HG03135 (cell line): ENCODE results near the gene CCBE1.
"Not testable (repeated sequence)": the region's sequence is repeated elsewhere in the genome, so short reads cannot be mapped to it uniquely, and the experiment has no call there.

Experiments used
- ATAC-seq: cut with Tn5 transposase; IDR thresholded peaks from one replicate; pipeline ENCODE4 v1.9.1; 2021; ENCODE audit warnings: mild to moderate bottlenecking, moderate library complexity; ENCODE audit not compliant: unreplicated experiment

The CCBE1 gene

DNA sequence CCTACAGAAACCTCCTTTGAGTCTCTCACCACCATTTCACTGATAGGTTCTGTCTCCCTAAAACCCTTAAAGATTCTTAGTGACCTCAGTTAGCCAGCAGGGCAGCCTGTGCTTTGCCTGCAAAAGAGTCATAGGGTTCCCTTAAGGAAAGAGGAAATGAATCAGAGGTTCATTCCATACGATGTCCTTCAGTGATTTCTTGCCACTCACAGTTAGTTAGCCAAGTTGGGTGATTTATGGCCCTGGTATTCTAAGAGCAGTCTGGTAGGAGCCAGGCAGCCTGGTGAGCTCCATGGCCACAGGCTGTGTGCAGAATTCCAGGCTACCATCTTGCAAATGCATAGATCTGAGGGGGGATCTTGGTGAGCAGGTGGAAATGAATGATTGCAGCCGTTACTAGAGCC is 18.7 kb upstream of the CCBE1 start:
- no peak for ATAC-seq

DNA sequence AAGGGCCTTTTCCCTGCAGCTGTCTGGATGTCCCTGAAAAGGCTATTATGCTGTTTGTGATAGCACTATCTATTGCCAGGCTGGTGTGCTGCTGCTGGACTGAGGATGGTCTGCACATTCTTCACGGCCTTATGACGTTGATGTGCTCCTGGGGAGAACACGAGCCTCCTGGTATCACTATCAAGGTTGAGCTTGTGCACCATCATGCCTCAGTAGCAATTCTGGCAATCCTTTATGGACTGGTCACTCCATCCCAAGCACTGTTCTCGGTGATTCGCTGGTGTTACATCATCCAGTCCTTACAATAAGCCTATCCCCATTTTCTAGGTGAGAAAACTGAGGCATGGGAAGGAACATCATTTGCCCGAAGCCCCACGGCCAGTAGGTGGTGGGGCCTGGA is 18.2 kb upstream of the CCBE1 start:
- no peak for ATAC-seq

DNA sequence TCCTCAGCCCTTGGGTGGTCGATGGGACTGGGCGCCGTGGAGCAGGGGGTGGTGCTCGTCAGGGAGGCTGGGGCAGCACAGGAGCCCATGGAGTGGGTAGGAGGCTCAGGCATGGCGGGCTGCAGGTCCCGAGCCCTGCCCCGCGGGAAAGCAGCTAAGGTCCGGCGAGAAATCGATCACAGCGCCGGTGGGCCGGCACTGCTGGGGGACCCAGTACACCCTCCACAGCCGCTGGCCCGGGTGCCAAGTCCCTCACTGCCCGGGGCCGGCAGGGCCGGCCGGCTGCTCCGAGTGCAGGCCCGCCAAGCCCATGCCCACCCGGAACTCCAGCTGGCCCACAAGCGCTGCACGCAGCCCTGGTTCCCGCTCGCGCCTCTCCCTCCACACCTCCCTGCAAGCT is 16.9 kb upstream of the CCBE1 start:
- not testable (repeated sequence) for ATAC-seq

DNA sequence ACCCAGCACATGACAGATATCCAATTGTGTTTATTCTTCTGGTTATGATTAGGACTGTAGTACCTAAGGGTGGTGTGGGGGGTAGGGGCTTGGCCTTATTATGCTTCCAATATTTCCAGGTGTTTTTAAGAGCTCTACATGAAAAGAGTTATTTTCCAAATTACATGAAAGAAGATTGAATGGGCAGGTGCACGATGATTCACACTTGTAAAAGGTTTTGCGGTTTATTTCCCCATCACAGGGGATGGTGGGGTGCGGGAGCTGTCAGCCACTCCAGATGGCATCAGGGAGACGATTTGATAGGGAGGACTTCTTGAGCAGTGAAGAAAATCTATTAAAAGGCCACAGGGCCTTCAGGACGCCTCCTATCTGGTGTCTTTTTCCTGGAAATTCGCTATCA is 15.1 kb upstream of the CCBE1 start:
- no peak for ATAC-seq

DNA sequence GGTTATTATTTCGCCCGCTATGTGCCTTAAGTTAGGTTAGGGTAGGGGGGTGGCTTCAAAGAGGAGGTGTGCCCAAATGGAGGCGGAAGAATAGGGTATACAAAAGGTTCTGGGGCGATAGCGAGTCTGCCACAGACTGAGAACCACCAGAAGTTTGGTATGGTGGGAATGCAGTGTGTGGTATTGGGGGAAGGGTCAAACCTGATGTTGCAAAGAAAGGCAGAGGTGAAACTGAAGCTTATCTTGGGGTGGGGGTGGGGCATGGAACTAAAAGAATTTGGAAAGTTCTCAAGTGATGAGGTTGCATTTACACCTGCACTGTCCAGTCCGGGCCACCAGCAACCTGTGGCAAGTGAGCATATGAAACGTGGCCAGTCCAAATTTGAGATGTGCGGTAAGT is 11.8 kb upstream of the CCBE1 start:
- ATAC-seq, result no peak

DNA sequence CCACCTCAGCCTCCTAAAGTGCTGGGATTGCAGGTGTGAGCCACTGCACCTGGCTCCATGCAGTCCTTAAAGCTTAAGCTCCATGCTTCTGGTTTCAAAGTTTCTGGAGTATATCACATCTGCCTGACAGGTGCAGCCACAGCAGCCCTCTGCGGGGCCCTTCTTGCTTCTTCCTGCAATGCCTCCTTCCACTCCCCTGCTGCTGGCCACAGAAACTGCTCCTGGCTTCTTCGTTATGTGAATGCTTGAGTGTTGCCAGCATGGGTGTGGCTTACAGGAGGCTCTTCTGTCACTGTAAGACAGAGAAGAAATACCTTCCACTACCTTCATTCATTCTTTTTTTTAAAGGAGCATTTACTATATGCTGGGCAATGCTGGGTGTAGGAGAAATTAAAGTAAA is 10.1 kb upstream of the CCBE1 start:
- no peak for ATAC-seq

DNA sequence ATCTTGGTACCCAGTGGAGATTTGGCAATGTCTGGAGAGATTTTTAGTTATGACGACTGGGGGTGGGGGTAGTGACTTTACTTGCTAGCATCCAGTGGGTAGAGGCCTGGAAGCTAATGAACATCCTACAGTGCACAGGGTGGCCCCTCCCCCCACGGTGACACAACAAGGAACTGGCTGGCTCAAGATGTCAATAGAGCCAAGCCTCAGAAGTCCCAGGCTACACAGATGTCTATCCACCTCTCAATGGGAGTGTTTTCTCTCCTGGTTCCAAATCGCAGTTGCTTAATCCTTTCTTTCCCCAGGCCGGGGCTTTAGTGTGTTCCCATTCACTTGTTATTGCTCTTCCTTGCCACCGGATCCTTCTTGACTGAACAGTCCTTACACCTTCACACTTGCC is 9.3 kb upstream of the CCBE1 start:
- ATAC-seq, result no peak

DNA sequence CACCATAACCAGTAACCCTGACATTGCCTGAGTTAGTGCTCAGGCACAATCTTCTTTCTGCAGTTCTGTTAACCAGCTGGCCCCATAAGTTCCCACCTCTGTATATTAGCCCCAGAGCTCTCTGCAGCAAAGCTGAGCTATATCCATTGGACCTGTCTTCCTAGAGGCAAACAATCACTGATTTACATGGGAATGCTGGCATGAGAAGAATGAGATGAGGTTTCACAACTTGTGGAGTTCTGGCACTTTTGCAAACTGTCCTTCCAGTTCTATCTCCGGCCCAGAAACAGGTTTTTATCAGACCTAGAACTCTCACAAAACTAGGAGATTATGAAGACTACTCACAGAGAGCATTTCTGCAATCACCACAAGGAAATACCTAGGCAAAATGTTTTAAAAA is 7.9 kb upstream of the CCBE1 start:
- no peak for ATAC-seq

DNA sequence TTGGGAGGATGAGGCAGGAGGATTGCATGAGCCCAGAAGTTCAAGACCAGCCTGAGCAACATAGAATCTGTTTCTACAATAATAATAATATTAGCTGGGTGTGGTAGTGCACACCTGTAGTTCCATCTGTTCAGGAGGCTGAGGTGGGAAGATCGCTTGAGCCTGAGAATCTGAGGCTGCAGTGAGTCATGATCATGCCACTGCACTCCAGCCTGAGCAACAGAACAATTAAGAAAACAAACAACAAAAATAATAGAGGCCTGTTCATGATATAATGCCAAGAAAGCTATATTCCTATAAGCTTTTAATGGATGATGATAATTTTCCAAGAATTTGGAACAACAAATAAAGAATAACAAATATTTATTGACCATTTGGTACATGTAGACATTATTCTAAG is 6.9 kb upstream of the CCBE1 start:
- ATAC-seq, result no peak

DNA sequence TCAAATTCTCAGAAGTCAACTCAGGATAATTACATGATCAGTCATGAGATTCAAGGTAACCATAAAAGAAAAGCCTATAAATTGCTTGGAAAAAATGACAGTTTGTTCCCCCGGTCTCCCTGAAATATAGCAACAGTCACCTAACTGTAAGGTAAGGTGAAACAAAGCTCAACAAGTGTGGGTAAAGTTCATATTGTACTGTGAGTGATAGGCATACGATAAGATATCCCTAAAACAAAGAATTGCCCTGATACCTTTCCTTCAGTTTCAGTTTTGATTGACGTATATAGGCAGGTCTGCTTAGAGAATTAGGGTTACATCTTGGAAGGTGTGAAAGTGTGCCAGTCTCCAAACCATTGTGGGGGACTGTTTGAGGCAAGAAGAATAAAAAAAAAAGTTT is 4.0 kb upstream of the CCBE1 start:
- ATAC-seq, result no peak

DNA sequence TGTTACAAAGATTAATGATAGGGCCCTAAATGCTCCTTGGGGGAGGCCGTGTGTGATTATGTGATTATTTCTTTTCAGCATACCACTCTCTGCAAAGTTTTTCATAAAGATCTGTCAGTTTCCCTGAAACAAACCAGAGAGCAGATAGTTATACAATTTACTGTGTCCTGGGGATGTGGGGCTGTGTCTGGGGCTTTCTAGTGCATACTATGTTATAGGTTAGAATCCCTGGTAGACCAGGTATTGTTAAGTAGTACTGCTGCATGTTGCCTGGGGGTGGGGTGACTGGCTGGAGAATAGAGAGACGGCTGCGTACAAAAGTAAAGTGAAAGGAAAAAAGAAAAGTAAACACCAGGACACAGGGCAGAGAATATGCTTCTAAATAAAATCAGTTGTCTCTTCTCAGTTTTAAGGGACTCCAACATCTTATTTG is 3.3 kb upstream of the CCBE1 start:
- no peak for ATAC-seq

DNA sequence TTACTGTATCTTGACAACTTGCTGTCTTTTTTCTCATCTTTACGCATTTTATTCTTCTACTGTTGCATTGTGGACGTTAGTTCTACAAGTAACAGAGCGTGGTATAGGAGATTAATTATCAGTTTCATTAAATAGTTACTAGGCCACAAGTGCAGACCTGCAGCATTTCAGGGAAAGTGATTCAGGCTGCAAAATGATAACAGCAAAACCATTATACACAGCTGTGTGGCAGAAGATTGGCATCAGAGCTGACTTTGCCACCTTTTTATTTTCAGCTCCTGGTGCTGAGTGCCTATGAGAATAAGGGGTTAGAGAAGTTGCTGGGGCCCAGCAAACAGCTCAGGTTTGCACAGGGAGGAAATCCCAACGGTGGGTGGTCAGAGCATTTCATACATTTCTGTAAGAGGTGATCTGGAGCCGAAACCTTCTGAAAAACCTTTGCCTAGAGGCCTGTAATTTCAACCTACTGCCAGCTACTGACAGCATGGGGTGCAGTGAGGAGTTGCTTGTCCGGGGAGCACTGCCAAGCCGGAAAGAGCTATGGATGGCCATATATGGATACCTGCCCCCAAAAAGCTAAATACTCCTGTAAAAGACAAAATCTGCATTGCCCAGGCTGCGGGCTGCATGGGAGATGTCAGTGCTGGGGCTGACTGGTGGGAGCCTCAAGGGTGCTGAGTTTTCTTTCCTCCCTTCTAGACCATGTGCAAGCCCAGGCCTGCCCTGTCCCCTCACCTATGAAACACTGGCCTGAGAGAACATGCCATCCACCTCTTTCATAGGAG is 2.7 kb upstream of the CCBE1 start:
- no peak for ATAC-seq

DNA sequence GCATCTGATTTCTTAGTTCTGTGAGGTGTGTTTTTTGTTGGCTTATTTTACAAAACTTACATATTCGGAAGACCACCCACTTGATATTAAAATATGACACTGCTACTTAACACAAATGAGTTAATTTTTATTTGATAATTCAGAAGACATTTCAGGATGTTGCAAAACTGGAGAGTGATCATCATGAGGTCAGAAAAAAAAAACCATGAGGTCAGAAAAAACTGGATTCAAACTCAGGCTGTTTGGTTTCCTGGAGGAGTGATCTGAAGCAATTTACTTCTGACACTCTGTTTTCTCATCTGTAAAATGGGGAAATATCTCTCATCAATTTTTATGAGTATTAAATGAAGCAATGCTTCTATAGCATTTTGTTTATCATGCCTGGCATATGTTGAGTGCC is 1.8 kb upstream of the CCBE1 start:
- ATAC-seq, result no peak

DNA sequence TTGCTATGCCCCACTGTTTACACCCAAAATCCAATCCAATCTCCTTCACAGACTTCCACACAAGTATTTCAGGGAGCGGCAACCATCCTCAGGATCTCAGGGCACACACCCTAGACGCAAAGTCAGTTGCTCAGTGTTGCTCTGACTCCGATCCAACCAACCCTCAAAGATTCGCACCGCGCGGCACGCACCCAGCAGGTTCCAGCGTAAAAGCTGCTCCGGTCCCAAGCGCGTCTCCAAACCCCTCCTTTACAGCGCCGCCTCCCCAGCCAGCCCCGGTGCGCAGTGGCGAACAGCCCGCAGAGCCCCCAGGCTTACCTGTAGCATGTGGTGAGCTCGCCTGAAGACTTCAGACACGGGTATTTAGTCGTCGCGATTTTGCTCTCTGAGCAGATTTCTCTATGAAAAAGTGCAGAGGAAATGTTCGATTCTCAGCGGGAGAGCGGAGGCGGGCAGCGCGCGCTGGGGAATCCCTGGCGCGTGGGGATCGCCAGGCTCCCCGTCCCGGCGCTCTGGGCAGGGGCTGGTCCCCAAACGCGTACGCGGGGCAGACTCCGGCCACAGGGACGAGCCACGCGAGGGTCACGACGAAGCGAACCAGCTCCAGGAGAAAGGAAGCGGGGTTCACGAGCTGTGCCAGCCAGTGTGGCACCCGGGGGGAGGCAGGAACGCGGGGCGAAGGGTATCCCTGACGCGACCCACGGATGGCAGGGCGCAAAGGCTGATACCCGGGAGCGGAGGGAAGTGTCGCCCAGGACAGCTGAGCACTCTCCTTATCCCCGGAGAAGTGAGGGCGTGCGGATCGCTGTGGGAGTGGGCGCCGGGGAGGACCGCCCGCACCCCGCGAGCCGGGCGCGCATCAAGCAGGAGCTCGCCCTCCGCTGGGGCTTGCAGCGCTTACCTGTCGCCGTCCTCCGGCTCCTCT is 650 bp downstream of the CCBE1 start:
- ATAC-seq, result peak; percentile 50

DNA sequence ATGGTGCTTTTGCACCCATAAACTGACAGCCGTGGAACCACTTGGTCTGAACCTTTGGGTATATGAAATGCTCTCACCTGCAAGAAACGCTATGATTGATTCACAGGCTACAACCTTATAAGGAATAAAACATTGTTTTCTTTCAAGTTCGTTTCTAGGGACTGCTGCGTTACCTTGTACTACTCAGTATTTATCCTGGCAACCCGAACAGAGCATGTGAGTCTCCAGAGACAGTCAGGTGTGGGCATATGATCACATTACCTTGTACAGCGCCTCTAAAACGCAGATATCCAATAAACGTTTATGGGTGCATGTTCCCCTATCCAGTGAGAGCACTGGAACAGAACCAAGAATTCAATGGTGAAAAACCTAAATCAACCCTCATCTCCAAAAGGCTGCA is 1.7 kb downstream of the CCBE1 start:
- ATAC-seq, result no peak

DNA sequence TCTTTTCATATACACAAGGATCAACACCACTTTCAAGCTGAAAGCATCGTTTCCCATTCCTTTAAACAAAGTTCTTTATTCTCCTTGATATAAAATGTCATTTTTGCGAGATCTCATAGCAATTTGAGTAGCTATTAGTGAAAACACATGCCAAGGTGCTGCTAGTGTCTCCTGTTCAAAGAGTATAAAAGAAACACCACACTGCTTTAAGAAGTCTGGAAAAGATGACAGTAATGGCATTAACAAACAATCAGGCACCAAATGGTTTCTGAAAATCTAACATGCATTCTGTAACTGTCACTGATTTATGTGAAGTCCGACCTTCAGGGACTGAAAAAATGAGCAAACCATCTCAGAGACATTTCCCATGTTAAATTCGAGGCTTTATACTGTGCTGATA is 2.4 kb downstream of the CCBE1 start:
- ATAC-seq, result no peak

DNA sequence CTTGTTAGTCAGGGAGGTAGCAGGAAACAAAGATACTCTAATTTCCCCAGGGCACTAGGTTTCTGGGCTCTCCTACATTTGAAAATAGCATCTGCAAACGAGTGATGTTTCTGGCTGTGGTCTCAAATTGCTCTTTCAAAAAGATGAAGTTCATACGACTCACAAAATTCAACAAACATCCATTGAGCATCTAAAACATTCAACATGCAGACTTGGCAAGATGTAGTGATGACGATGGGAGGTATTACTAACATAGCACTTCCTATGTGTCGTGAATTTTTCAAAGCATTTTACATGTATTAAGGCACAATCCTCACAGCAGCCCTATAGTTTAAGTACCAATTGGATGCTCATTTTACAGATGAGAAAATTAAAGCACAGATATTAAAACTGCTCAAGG is 5.2 kb downstream of the CCBE1 start:
- ATAC-seq, result no peak

DNA sequence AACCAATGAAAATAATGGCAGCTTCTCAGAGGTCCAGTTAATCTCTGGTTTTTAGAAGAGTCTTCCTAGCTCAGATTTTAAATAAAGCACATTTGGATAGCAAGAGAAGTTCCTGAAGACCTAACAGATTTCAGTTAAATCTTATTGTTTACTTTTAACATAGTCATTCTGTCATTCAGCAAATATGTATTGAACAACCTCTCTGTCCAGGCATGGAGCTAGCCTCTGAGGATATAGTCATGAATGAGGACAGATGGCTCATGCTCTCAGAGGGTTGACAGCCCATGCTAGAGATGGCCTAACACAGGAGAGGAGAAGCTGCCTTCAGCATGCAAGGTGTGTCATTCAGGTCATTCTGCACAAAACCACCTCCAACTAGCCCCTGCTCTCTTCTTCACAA is 6.2 kb downstream of the CCBE1 start:
- ATAC-seq, result no peak

DNA sequence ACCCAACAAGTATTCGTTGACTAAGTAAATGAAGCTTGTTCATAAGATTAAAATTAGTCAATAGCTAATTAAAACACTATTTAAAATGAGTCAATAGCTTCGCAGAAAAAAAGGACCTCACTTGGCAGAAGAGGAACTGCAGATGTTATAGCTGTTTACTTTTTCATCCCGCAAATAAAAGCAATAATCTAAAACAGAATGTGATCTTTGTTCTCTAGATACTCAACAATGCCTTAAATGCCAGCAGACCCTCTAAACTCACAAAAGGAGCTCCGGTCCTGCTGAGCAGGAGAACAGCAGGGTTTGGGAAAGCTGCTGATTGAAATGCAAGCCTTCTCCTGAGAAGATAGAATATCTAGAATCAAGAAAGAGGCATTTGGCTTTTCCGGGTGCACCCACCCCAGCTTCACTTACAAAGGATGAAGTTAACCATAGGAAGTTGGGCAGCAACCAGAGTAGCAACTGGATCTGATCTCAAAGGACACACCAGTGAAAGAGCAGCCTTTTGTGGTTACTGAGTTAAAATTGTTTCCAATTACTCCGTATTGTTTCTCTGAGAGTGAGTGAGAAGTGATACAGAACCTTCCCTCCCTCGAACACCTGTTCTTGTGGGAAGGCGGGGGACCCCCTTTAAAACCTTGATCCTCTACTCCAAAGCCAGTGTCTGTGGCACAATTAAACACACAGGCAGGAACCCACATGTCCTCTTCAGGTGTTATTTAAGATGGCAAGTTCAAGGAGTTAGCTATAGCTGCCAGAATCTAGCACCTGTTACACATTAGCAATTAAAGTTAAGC is 6.8 kb downstream of the CCBE1 start:
- ATAC-seq, result no peak

DNA sequence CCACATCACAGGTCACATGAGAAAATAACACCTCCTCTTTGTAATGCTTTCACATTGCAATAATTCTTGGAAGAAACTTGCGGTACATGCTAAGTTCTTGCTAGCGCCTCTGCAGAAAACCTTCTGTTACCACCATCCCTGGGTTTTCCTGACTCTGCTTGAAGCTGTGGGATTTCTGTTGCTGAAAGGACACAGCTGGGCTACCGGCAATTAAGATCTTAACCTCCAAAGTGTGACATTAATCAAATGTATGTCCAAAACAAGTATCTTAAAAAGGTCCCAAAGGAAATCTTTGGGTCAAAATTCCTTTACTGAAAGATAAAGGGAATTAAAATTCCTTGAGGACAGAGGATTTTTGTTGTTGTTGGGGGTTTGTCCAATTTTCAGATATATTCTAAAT is 7.5 kb downstream of the CCBE1 start:
- ATAC-seq, result no peak

DNA sequence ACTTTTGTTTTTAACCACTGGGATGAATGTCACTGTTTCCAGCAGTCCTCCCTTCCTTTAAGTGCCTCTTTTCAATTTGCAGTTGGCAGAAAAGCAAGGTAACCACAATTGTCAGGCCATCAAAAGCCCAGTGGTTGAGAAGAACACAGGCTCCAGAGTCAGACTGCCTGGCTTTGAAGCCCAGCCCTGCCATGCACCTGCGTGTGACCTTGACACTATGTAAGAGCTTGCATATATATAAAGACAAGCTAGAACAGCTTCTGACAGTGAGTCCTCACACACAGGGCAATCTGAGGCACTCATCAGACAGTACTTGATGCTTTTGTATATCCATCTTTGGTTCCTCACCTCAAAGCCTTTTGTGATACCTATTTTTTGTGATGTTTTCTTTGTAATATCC is 11.0 kb downstream of the CCBE1 start:
- no peak for ATAC-seq
